Astrocyte of the cerebellum (primary cell): ENCODE results near the gene SULF2.

Experiments
- DNase-seq: peaks from one replicate; pipeline ENCODE4 v3.0.0-alpha.2; 2011; ENCODE audit warnings: low read depth
- H3K4me3 ChIP-seq: 2 replicates; pipeline ENCODE4 v1.5.1; 2011; ENCODE audit warnings: mild to moderate bottlenecking, low read depth, low read length, moderate library complexity
- in situ Hi-C: cut with HindIII; loops from 2 replicates; pipeline ENCODE4 v1.10.0; 2017; ENCODE audit warnings: low sequenced_read_pairs
- TF ChIP-seq, protein P1 (sequence below): IDR thresholded peaks from 2 replicates; pipeline ENCODE4 v1.5.1; 2012; ENCODE audit warnings: low read length, low read depth, moderate library complexity, mild to moderate bottlenecking; ENCODE audit errors: missing control alignments

Gene SULF2

DNA sequence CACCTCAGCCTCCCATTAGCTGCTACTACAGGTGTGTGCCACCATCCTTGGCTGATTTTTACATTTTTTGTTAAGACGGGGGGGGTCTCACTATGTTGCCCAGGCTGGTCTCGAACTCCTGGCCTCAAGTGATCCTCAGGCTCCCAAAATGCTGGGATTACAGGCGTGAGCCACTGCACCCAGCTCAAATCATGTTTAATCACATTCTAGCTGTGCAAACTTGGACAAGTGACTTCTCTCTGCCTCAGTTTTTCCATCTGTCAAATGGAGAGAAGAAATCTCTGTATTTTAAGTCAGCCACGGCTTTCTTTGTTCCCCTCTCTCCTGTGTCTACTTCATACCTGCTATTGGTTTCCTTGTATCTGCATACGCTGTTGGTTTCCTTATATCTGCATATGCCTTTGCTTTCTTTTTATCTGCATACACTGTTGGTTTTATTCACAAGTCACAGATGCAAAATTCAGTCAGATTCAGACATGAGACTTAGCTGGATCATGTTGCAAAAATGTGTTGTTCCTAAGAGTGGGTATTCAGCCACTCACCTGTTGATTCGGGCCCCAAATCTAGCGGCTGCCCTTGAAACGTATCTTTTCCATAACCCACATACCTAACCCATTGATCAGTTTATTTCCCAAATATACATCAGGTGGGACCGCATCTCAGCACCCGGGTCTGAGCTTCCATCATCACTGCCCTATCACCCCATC, 30.2 kb downstream of the SULF2 start:
- DNase-seq = no peak
- H3K4me3 ChIP-seq = no peak overlapping the region
- in situ Hi-C loops = no loop called here
- TF ChIP-seq, protein P1, sequence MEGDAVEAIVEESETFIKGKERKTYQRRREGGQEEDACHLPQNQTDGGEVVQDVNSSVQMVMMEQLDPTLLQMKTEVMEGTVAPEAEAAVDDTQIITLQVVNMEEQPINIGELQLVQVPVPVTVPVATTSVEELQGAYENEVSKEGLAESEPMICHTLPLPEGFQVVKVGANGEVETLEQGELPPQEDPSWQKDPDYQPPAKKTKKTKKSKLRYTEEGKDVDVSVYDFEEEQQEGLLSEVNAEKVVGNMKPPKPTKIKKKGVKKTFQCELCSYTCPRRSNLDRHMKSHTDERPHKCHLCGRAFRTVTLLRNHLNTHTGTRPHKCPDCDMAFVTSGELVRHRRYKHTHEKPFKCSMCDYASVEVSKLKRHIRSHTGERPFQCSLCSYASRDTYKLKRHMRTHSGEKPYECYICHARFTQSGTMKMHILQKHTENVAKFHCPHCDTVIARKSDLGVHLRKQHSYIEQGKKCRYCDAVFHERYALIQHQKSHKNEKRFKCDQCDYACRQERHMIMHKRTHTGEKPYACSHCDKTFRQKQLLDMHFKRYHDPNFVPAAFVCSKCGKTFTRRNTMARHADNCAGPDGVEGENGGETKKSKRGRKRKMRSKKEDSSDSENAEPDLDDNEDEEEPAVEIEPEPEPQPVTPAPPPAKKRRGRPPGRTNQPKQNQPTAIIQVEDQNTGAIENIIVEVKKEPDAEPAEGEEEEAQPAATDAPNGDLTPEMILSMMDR = no peak

DNA sequence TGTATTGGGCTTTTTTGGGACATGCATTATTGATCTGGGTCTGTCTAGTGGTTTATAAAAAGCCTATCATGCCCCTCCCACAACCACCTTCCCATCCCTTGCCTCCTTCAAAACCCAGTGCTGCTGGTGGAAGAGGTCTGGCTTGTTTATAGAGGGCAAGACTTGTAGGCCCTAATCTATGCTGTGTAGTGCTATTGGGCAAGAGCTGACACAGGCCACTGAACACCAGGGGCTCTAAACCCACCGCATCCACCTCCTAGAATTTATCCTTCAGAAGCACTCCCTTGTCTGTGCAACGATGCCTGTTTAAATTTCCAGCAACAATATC, 30.9 kb downstream of the SULF2 start:
- in situ Hi-C loops = no loop called here
- TF ChIP-seq, protein P1 = no peak
- no peak overlapping the region for H3K4me3 ChIP-seq
- no peak for DNase-seq

DNA sequence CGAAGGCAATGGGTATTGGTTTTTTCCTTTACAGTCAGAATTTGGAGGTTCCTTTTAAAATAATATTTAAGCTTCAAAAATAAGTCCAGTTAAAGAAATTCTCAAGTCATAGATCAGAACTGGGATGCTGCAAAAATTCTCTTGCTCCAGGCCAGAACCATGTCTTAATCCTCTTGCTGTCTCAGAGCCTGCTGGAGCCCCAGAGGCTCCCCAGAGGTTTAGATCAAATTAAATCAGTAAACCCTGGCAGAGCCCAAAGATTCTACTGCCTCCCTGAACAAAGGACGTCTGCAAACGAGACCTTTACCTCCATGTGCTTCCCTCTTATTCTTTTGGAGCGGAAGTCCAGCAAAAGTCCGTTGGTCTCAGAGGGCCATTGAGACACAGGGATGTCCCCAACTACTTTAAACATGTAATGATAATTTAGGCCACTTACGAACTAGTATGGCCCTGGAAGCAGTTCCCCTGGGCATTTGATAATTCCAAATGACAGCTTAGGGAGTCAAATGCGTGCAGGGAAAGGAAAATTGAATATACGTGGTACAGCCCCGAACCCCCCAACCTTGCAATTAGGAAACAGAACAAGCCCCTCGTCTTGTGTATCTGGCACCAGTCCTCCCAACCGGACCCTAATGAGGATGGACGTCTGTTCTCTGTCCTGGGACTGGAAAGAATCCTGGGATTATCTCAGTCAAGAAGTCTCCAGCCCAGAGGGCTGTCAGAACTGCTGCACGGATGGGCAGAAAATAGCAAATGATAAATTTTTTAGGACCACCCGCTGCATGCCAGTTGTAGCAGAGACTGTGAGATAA, 31.5 kb downstream of the SULF2 start:
- TF ChIP-seq, protein P1 = no peak
- in situ Hi-C loops = no loop called here
- no peak for DNase-seq
- H3K4me3 ChIP-seq = no peak overlapping the region

DNA sequence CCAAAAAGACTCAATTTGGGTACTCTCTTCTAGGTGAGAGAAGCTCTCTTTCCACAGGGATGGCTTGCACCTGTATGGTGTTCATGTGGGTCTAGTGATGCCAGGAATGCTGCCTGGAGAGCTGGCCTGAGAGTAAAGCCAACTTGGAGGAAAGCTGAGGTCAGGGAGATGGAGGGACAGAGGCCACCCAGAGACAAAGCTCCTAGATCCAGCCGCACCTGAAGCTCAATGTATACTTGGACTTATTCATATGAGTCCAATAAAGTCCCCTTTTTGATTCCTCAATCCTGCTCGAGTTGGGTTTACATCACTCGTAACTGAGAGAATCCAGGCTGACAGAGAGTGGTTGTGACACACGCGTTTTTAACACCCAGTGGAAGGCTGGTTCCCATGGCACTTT, 33.8 kb downstream of the SULF2 start:
- no peak for DNase-seq
- in situ Hi-C loops = no loop called here
- H3K4me3 ChIP-seq = no peak overlapping the region
- TF ChIP-seq, protein P1 = no peak

DNA sequence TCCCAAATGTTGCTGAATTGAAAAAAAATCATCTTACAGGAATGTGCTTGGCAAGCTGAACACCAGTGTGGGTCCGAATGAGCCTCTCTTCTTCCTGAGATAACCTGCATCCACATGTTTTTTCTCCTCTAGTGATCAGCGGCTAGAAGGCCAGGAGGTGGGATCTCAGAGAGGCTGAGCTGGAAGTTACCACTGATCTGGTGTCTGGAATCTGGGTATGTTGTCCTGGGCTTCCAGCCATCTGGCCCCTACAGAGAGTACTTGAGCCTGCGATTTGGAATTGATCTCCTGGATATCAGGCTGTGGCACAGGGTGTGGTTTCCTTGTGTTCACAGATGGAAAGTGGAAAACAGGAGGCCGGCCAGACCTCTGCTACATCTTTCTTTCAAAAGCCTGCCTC, 35.9 kb downstream of the SULF2 start:
- in situ Hi-C loops = no loop called here
- TF ChIP-seq, protein P1 = no peak
- H3K4me3 ChIP-seq = no peak overlapping the region
- peak; percentile 36 for DNase-seq

DNA sequence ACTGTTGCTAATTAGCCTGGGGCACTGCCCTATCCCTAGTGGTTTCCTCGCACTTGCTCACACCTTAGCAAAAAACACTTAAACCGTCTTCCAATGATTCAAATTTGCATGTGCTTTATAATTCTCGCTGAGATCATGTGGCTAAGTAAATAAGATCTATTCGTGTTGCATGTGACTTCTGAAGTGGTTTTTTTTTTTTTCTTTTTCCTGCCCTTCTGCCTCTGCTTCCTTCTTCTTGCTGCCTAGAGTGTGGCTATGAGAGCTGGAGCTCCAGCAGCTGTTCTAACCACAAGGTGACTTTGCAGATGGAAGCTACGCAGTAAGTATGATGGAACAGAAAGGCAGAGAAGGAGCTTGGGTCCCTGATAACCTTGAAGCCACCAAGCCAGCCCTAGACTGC, 36.5 kb downstream of the SULF2 start:
- in situ Hi-C loops = no loop called here
- H3K4me3 ChIP-seq = no peak overlapping the region
- no peak for DNase-seq
- TF ChIP-seq, protein P1 = no peak
